ENCODE results near the gene ATP2B2.

DNA sequence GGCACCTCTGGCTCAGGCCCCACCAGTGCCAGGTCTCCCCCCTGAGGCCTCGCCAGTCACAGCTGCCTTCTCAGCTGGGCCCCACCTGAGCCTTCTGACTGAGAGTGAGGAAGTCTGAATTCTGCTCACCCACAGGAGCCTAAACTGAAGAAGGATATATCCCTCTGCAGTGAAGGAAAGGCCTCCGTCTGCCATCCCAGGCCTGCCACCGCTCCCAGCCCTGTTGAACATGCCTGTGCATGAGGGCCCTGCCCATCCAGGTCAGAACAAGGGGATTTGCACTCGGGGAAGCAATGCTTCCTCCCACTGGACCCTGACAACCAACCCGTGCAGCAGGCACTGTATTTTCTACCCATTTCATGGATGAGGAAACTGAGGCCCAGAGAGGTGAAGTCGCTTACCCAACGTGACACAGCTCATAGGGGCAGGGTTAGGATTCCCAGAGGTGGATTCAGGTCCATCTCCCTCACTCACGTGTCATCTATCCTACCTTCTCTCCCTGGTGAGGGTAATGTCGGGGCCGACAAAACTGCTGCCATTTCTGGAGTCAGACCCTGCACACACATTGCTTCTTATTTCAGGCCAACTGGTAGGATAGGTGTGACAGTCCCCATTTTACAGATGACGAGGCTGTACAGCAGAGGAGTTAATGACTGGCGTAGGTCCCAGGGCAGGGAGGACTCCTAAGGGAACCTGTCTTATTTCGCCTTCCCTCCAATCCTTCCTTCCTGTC lies 22.6 kb downstream of the ATP2B2 start:
- TF ChIP-seq YY1 (tag by site-specific recombination; IDR thresholded peaks at IDR 0.05) (no peak), ZNF350 (tag by site-specific recombination; IDR thresholded peaks at IDR 0.05) (no peak), TCF7L2 (IDR thresholded peaks at IDR 0.05; ENCODE audit: borderline replicate concordance, low read depth, low read length) (no peak), PBX3 (CRISPR knock-in tag; IDR thresholded peaks at IDR 0.05) (no peak), CTCF (tag by site-specific recombination; IDR thresholded peaks at IDR 0.05) (no peak), ZNF501 (tag by site-specific recombination; IDR thresholded peaks at IDR 0.05) (no peak), ZNF121 (tag by site-specific recombination; IDR thresholded peaks at IDR 0.05) (no peak), ZNF473 (tag by site-specific recombination; IDR thresholded peaks at IDR 0.05) (no peak), ZNF157 (tag by site-specific recombination; IDR thresholded peaks at IDR 0.05) (no peak), ZNF146 (tag by site-specific recombination; IDR thresholded peaks at IDR 0.05) (no peak), SETDB1 (IDR thresholded peaks at IDR 0.05; ENCODE audit: insufficient read length, low read length) (no peak), ZNF211 (tag by site-specific recombination; IDR thresholded peaks at IDR 0.05; ENCODE audit: low read depth) (no peak)
- TF ChIP-seq, protein P1, sequence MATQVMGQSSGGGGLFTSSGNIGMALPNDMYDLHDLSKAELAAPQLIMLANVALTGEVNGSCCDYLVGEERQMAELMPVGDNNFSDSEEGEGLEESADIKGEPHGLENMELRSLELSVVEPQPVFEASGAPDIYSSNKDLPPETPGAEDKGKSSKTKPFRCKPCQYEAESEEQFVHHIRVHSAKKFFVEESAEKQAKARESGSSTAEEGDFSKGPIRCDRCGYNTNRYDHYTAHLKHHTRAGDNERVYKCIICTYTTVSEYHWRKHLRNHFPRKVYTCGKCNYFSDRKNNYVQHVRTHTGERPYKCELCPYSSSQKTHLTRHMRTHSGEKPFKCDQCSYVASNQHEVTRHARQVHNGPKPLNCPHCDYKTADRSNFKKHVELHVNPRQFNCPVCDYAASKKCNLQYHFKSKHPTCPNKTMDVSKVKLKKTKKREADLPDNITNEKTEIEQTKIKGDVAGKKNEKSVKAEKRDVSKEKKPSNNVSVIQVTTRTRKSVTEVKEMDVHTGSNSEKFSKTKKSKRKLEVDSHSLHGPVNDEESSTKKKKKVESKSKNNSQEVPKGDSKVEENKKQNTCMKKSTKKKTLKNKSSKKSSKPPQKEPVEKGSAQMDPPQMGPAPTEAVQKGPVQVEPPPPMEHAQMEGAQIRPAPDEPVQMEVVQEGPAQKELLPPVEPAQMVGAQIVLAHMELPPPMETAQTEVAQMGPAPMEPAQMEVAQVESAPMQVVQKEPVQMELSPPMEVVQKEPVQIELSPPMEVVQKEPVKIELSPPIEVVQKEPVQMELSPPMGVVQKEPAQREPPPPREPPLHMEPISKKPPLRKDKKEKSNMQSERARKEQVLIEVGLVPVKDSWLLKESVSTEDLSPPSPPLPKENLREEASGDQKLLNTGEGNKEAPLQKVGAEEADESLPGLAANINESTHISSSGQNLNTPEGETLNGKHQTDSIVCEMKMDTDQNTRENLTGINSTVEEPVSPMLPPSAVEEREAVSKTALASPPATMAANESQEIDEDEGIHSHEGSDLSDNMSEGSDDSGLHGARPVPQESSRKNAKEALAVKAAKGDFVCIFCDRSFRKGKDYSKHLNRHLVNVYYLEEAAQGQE (tag by site-specific recombination; IDR thresholded peaks at IDR 0.05): no peak
